AG04449 (cell line): Measurements from ENCODE around the gene RNF169.

ENCODE experiments used
- CTCF ChIA-PET: fragments of 350-600 bp; formaldehyde crosslinking; extraction: SDS; loops from one replicate; lab custom pipeline; 2021; ENCODE audit warnings: antibody characterized with exemption; lab: Yijun Ruan, JAX
- POLR2A ChIA-PET: fragments of 400-600, 350-600 bp; formaldehyde crosslinking; extraction: SDS; loops from one replicate; lab custom pipeline; 2020; ENCODE audit warnings: antibody characterized with exemption, inconsistent platforms; lab: Yijun Ruan, JAX
- DNase-seq: peaks from one replicate; pipeline ENCODE4 v3.0.0-alpha.2; 2010; ENCODE audit warnings: low read depth, low spot score
- H3K4me3 ChIP-seq: 2 replicates; pipeline ENCODE4 v1.5.1; 2011; ENCODE audit warnings: low read depth, mild to moderate bottlenecking, control low read depth, low read length
- TF ChIP-seq, protein P1 (sequence below): IDR thresholded peaks from one replicate; pipeline ENCODE4 v1.5.1; 2011; ENCODE audit warnings: mild to moderate bottlenecking, moderate library complexity, low read length, control low read depth, inconsistent platforms; ENCODE audit not compliant: insufficient read depth; ENCODE audit errors: missing control alignments

The RNF169 gene

GRCh38 chr11:74770456-74770855, 21.8 kb downstream of the RNF169 start:
- CTCF ChIA-PET: interaction anchor here (1.1 kb wide), 2 partner anchors 11 to 15 kb away, joined by 3 read pairs; no protein-coding TSS in a partner anchor
- POLR2A ChIA-PET: no interaction called here
- no peak overlapping the region for H3K4me3 ChIP-seq
- DNase-seq: no peak
- TF ChIP-seq, protein P1, sequence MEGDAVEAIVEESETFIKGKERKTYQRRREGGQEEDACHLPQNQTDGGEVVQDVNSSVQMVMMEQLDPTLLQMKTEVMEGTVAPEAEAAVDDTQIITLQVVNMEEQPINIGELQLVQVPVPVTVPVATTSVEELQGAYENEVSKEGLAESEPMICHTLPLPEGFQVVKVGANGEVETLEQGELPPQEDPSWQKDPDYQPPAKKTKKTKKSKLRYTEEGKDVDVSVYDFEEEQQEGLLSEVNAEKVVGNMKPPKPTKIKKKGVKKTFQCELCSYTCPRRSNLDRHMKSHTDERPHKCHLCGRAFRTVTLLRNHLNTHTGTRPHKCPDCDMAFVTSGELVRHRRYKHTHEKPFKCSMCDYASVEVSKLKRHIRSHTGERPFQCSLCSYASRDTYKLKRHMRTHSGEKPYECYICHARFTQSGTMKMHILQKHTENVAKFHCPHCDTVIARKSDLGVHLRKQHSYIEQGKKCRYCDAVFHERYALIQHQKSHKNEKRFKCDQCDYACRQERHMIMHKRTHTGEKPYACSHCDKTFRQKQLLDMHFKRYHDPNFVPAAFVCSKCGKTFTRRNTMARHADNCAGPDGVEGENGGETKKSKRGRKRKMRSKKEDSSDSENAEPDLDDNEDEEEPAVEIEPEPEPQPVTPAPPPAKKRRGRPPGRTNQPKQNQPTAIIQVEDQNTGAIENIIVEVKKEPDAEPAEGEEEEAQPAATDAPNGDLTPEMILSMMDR: no peak

DNA sequence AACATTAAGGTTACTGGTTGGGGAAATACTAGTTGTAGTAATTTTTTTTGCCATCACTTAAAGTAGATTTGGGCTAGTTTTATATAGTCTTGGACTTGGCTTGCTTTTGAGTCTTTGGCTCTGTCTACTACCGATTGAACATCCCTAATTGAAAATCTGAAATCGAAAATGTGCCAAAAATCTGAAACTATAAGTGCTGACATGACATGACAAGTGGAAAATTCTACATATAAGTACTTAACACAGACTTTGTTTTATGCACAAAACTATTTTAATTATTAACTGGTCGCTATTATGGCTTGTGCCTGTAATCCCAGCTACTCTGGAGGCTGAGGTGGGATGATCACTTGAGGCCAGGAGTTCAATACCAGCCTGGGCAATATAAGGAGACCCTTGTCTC, 22.5 kb downstream of the RNF169 start:
- ChIA-PET POLR2A (no interaction called here), CTCF (no interaction called here)
- TF ChIP-seq, protein P1: no peak
- DNase-seq: no peak
- no peak overlapping the region for H3K4me3 ChIP-seq

DNA sequence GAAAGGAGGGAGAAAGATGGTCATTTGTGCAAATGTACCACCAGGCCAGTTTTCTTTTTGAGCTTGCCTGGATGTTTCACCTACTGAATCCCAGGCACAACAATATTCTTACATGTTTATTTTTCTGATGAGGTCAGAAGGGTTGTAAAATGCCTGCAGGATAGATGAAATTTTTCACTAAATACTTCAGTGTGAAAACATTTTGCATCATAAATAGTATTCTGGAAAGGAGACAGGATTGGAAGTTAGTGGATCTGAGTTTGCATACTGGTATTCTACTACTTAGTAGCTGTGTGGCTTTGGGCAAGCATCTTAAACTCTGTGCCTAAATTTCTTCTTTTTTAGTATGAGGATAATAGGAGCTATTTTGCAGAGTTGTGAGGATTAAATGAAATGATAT, 24.8 kb downstream of the RNF169 start:
- peak; percentile 24 for DNase-seq
- ChIA-PET POLR2A (no interaction called here), CTCF (interaction anchor here (1.1 kb wide), 1 partner anchor 34 kb away, joined by 4 read pairs; no protein-coding TSS in a partner anchor)
- TF ChIP-seq, protein P1: no peak
- no peak overlapping the region for H3K4me3 ChIP-seq

DNA sequence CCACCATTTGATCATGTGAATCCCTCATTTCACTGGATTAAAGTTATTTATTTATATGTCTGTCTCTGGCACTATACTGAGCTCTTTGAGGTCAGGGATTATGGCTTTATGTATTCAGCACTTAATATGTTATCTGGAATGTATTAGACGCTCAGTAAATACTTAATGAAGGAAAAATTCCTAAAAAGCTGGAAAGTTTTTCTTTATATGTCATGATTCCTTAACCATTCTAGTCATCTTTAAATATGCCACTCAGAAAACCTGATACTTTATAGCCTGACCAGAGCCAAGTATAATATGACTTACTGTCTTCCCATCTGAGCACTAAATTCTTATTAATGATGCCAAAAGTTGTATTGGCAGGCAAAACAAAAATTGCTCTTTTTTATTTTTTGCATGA, 27.1 kb downstream of the RNF169 start:
- TF ChIP-seq, protein P1: no peak
- ChIA-PET CTCF (interaction anchor here (1.1 kb wide), 1 partner anchor 466 kb away, joined by 3 read pairs; no protein-coding TSS in a partner anchor), POLR2A (no interaction called here)
- H3K4me3 ChIP-seq: no peak overlapping the region
- DNase-seq: no peak

DNA sequence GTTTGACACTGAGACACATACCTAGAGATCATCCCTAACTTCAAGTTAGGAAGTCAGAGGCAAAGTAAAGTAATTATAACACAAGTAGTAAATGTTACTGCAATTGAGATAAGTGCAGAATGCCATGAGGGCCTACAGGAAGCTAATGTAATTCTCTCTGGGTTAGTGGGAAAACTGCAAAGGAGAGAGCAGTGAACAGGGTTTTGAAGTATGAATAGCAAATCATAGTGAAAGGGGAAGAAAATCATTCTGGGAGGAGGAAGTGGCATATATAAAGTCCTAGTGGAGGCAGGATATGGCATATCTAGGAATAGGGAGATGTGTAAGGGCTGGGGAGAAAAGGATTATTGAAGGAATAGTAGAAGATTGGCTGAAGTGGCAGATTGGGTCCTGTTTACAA, 27.9 kb downstream of the RNF169 start:
- TF ChIP-seq, protein P1: no peak
- ChIA-PET CTCF (interaction anchor here (0.7 kb wide), 1 partner anchor 21 kb away, joined by 4 read pairs; no protein-coding TSS in a partner anchor), POLR2A (no interaction called here)
- H3K4me3 ChIP-seq: no peak overlapping the region
- DNase-seq: no peak

DNA sequence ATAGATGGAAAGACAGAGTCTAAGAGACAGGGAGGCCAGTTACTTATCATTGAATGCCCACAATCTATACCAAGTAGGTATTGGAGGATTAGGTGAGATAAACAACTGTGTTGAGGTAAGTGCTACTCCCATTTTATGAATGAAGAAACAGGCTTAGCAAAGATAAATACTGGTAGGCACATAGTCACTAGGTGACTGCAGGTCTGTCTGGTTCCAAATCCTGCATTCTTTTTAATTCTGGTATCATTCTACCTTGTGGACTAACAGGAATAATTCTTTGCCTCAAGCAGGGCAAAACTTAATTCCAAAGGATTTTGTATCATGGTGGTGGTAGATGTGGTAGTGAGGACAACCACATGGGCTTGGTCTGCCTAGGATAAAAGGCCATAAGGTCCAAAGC, 28.4 kb downstream of the RNF169 start:
- no peak for DNase-seq
- CTCF ChIA-PET: interaction anchor here (0.7 kb wide), 1 partner anchor 20 kb away, joined by 4 read pairs; no protein-coding TSS in a partner anchor
- TF ChIP-seq, protein P1: no peak
- POLR2A ChIA-PET: no interaction called here
- H3K4me3 ChIP-seq: no peak overlapping the region
